GM15510 (cell line): ENCODE results near the gene FER1L5.

ENCODE experiments used
- POLR2A ChIP-seq: IDR thresholded peaks from 3 replicates; pipeline ENCODE4 v1.6.1; 2011; ENCODE audit warnings: borderline replicate concordance; ENCODE audit not compliant: insufficient read length; ENCODE audit errors: extremely low read depth

The FER1L5 gene

DNA sequence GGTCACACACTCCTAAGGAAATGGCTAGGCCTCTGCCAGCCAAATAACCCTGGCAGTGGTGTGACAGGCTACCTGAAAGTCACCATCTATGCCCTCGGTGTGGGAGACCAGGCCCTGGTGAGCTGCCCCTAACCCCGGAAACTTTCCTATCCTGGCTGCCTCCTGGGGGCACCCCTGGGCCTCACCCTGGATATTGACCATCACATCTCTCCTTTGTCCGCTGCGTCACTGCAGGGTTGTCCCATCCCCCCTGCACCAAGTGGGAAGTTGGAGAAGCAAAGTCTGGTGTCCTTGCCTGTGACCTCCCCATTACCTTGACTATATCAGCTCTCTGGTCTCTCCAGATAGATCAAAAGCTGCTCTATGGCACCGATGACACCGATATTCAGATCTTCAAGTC is 18.8 kb downstream of the FER1L5 start:
- no peak for TF ChIP-seq POLR2A

DNA sequence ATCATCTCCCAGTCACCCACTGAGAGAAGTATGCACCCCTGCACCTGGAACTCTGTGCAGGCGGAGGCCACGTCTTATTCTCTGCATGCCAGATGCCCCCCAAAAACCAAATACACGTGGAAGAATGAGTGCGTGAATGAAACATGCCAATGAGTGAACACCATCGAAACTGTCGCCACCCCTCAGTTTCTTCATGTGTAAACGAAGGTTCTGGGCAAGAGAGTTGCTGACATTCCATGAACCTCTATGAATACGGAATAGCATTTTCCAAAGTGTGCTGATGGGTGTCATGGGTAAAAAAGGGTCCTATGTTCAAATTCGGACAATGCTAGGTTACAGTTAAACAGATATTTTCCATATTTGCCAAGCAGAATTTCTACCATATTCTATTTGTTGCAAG is 19.8 kb downstream of the FER1L5 start:
- no peak for TF ChIP-seq POLR2A

GRCh38 chr2:96663177-96663576 is 20.6 kb downstream of the FER1L5 start:
- no peak for TF ChIP-seq POLR2A

GRCh38 chr2:96663829-96664228 is 21.3 kb downstream of the FER1L5 start:
- TF ChIP-seq POLR2A: no peak

DNA sequence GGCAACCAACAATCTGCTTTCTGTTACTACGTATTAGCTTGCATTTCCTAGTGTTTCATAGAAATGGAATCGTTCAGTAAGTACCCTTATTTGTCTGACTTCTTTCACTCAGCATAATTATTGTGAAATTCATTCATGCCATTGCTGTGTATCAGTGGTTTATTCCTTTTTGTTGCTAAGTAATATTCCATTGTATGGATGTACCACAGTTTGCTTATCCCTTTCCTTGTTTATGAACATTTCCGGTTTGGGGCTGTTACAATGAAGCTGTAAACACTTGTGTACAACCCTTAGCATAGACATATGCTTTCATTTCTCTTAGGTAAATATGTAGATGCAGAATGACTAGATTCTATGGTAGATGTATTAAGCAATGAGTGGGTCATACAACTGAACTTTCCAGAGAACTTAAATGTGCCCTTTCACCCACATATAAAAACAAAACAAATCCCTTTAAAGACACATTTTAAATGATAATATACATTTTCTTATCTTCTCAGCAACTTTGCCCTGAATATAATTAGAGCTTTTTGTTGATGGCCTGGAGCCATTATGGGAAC is 21.9 kb downstream of the FER1L5 start:
- no peak for TF ChIP-seq POLR2A

DNA sequence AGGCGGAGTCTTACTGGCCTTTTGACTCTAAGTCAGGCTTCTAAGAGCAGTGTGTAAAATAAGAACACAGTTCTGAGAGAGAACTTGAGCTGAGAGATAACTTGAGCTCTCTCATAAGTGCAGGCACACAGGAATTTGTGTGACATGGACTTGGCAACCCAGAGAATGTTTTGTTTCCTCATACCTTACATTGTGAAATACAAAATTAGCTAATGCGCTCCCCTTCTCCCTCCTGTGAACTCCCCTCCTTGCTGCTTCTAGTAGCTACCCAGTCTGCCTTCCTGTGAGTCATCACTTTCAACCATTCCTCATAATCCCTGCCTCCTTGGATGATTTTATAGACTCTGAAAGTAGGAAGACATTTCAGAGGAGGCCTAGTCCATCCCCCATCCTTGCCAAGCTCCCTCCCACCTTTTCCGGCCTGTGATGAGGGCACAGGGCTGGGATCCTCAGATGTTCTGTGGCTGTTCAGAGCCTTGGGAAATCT is 22.6 kb downstream of the FER1L5 start:
- no peak for TF ChIP-seq POLR2A

GRCh38 chr2:96668771-96669170 is 26.2 kb downstream of the FER1L5 start:
- TF ChIP-seq POLR2A: no peak

DNA sequence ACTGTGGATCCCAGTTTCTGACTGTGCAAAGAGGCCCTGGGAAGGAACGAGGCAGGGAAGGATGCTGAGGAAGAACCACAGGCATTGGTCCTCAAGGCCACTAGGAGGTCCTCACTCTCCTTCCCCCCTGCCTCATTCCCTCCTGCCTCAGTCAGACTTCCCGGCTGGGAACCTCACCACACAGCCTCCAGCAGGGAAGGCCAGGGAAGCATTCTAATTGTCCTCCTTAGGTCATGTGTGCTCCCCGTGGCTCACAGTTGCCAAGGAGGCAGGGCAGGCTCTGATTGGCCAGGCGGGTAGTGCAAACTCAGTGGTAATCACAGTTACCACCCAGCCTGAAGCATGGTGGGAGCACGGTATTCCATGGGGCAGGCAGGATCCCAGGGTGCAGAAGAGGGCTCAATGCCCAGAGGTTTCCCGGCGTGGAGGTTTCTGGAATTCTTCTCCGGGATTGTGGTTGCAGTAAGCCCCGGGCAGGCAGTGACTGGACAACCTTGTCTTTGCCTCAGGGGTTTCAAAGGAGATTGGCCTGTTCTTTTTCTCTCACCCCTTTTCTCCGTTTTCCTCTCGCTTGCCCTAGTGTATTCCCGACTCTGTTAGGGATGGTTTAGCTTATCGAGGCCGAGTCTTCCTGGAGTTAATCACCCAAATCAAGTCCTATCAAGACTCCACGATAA is 27.1 kb downstream of the FER1L5 start:
- no peak for TF ChIP-seq POLR2A

DNA sequence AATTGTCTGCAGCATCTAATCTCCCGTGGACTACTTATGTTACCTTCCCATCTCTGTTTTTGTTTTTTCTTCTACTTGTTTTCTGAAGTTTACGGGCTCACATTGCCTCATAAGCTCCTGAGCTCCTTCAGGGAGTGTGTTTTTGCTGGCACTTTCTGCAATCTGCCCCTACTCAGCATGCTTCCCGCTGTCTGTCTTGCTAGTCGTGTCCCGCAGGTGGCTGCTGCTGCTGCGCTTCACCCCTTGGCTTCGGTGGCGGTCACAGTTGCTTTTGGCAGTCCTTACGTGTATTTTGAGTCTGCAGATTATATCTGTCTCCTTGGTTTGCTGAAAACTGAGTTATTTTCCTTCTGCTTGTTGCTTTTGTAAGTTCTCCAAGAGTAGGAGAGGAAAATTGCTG is 37.3 kb downstream of the FER1L5 start:
- TF ChIP-seq POLR2A: no peak

DNA sequence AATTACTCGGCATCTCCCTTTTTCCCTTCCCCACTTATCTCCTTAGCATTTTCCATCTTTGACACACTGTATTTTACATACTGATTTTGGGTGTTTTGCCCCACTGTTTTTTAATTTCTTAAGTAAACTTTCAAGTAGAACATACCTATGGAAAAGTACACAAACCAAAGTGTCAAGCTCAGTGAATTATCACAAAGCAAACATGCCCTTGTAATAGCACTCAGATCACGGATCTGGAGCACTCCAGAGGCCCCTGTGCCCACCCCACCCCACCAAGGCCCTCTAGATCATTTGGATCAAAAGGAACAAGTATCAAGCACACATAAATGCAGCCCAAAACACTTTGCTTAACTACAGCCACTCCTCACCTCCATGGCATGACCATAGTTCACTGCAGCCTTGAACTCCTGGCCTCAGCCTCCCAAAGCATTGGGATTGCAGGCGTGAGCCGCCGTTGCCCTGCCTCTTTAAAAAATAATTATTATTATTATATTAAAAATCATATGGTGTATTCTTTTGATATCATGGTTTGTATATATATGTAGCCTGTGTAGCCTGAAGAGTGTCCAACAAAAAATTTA is 38.1 kb downstream of the FER1L5 start:
- TF ChIP-seq POLR2A: no peak

GRCh38 chr2:96681540-96681939 is 39.0 kb downstream of the FER1L5 start:
- TF ChIP-seq POLR2A: no peak

DNA sequence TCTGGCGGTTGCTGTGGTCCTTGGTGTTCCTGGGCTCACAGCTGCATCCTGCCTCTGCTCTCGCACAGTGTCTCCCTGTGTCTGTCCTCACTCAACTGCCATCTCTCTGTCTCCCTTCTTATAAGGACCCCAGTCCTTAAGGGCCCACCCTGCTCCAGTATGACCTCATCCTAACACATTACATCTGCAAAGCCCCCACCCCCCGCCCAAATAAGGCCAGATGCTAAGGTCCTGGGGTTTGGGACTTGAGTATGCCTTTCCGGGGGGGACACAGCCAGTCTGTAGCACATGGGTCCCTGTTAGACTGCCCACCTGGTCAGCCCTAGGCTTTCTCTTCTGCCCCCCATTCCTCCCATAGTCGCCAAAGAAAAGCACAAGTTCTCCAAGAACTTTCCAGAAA is 40.7 kb downstream of the FER1L5 start:
- no peak for TF ChIP-seq POLR2A

DNA sequence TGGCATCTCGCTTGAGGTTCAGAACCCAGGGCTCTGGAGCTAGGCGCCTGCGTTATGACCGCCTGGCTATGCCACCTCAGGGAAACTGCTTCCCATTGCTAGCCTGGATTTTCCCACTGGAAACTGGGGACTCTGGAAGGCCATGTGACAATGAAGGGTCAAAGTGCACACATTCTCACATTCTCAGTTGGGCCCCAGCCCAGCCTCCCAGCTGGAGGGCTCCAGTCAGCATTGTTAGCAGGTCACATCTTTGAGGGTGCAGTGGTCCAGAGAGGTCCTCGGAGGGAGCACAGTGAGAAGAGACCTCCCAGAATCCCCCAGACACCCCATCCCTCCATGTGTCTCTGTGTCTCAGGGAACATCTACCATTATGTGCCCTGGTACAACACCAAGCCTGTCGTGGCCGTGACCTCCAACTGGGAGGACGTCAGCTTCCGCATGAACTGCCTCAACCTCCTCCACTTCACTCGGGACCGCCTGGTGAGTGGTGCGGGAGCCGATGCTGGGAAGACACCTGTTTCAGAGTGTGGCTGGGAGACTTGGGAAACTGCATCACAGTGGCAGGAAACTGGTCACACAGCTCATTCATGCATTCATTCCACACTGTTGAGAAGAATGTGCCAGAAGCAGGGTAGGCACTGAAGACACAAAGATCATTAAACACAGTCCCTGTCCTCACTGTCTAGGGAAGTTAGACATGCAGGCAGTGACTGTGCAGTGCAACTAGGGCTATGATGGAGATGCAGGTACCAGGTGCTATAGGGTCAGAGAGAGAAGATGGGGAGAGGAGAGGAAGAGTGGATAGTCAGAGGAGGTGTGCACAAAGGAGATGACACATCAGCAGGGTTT is 41.6 kb downstream of the FER1L5 start:
- no peak for TF ChIP-seq POLR2A

DNA sequence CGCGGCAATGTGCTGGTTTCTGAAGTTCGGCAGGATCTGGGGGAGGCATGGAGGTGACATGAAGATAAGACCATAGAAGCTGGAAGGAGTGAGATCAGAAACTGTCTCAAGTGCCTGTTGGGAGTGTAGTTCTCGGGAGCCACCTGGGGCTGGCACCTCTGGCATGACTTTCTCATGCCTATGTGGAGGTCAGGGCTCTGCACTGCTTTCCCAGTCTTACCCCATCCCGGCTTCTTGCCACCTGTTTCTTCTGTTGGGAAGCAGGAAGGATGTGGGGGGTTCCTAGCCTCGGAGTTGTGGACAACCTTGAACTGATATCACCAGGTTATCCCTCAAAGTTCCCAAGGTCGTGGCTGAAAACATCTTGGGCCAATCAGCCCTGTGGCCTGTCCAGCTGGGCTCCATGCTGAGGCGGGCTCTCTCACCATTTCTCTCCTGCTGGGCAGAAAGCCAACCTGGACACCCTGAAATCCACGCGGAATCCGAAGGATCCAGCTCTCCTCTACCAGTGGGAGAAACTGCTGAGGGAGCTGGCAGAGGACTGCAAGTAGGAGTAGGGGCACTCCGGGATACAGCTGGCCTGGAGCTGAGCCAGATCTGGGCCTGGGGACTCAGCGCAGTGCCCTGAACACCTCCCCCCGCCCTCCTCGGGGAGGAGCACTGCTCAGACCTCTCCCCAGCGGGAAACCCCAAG is 42.5 kb downstream of the FER1L5 start:
- TF ChIP-seq POLR2A: no peak
